NCI-H82 treated with DMSO at 0.1 percent for 48 hours (cell line): ENCODE data around the gene PDE6B.
A peak's percentile ranks its signal among the peaks of the same experiment; 100 is the strongest.

Experiments used
- DNase-seq: peaks from one replicate; lab custom pipeline; 2025; ENCODE audit not compliant: unreplicated experiment; lab: John Stamatoyannopoulos, UW

The PDE6B gene

GRCh38 chr4:655464-656151, 30.2 kb downstream of the PDE6B start:
- no peak for DNase-seq

- DNase-seq, result no peak
Measured at GRCh38 chr4:656436-657337, 31.3 kb downstream of the PDE6B start.

GRCh38 chr4:657338-657833, 32.0 kb downstream of the PDE6B start:
- DNase-seq, result no peak

- no peak for DNase-seq
Measured at GRCh38 chr4:657834-658667, 32.7 kb downstream of the PDE6B start.

- DNase-seq, result no peak
Measured at GRCh38 chr4:658681-659667, 33.6 kb downstream of the PDE6B start.

DNA sequence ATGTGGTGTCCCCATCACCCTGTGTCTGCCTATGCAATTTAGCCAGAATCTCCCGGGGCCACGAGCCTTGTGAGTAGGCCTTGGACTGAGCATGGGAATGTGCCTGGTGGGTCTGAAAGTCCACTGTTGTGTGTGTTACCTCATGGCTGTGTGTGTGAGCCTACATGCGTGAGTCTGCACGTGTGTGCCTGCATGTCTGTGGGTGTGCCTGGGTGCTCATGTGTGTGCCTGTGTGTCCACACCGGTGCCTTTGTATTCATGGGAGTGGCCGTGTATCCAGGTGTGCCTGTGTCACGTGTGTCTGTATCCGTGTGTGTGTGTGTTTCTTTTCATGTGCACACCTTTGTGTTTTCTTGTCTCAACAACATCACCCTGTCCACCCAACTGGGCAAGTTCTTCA, 34.5 kb downstream of the PDE6B start:
- no peak for DNase-seq

DNA sequence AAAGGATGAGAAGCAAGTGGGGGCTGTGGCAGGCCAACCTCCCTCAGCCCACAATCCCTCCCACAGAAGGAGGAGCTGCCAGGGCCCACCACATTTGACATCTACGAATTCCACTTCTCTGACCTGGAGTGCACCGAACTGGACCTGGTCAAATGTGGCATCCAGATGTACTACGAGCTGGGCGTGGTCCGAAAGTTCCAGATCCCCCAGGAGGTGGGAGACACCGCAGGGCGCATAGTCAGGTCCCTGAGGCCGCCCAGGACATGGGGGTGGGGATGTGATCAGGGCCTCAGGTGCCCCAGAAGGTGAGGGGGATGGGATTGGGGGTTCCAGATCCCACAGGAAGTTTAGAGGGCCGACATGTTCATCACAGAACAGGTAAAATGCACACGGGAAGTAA, 35.0 kb downstream of the PDE6B start:
- no peak for DNase-seq

- DNase-seq, result no peak
Measured at GRCh38 chr4:661231-661630, 35.9 kb downstream of the PDE6B start.

- no peak for DNase-seq
Measured at GRCh38 chr4:661881-662761, 36.7 kb downstream of the PDE6B start.

GRCh38 chr4:663046-663437, 37.7 kb downstream of the PDE6B start:
- DNase-seq, result no peak

- peak; percentile 20 for DNase-seq
Measured at GRCh38 chr4:663438-664428, 38.4 kb downstream of the PDE6B start.

DNA sequence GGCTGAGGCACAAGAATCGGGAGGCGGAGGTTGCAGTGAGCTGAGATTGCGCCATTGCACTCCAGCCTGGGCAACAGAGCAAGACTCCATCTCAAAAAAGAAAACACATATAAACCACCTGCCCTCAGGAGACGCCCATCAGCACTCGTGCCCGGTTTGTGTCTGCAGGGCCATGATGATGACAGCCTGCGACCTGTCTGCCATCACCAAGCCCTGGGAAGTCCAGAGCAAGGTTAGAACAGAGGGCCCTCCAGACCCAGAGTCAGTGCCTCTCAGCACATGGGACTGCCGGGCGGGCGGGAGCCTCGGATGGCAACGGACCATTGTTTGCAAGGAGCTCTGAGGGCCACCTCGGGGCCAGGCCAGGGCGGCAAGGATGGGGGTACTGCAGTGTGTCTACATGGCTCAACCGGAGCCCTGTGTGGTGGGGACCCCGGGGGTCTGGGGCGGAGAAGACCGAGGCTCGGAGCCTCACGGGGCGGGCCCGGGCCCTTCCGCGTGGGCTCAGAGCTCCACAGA, 39.4 kb downstream of the PDE6B start:
- no peak for DNase-seq

GRCh38 chr4:665381-665750, 40.0 kb downstream of the PDE6B start:
- DNase-seq, result no peak

DNA sequence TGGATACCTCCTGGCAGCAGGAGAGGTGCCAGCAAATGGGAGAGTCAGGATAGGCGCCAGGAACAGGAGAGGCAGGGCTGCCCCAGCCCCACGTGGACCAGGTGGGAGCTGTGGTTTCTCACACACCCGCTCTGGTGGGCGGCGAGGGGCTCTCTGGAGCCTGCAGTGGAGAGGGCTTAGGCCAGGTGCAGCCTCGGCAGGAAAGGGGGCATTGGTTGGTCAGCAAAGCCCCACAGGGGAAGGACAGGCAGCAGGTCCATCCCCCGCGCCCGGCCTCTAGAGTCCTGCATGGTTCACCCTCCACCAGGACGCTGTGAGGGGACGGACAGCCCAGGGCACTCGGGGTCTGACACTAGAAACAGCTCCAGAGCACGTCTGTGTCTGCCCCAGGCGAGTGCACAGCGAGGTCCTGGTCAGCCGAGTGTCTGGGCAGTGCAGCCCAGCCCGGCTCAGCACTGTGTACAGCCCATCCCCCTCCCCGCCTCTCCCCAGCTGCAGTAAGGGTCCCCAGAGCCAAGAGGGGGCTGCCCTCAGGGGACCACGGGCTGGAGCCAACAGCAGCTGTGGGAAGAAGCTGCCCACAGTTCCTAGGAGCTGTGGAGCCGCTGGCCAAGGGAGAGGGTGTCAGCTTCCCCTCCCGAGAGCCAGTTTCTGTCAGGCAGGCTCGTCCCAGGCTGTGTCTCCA, 40.5 kb downstream of the PDE6B start:
- no peak for DNase-seq

DNA sequence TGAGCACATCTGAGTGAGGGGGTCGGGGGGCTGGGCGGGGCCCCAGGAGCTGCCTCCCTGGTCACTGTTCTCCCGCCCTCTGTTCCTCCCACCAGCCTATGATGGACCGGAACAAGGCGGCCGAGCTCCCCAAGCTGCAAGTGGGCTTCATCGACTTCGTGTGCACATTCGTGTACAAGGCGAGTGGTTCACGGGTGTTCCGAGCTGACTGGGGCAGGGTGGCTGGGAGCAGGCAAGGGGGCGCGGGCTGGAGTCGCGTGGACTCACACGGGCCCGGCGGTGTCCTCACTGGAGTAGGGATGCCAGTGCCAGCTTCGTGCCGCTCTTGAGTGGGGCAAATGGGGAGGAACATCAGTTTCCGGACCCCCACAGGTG, 41.0 kb downstream of the PDE6B start:
- DNase-seq, result no peak

DNA sequence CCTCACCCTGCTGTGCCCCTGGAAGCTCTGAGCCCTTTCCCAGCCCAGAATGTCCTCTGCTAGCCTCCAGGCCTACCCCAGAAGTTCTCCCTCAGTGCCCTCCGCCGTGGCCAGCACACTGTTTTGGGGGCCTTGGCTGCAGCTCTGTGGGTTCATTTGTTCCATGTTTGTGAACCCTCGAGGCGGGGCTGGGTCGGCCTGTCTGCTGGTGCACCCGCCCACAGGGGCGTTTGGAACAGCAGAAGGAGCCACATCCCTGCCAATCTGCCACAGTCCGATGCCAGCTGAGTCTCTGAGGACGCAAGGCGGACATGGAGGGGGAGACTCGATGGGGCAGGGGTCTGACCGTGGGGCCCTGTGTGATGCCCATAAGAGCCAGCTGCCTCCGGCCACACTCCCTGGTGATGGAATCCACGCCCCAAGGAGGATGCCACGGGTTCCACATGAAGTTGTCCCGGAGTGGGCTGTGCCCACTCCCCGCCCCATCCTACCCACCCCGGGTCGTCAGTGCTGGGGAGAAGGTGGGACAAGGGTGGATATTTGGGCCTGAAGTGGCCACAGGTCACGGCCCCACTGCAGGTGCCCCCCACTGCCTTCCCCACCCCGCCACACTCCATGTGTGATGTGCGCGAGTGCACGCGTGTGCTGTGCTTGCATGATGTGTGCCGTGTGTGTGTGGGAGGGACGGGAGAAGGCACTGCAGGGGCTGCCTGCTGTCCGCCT, 41.6 kb downstream of the PDE6B start:
- no peak for DNase-seq

DNA sequence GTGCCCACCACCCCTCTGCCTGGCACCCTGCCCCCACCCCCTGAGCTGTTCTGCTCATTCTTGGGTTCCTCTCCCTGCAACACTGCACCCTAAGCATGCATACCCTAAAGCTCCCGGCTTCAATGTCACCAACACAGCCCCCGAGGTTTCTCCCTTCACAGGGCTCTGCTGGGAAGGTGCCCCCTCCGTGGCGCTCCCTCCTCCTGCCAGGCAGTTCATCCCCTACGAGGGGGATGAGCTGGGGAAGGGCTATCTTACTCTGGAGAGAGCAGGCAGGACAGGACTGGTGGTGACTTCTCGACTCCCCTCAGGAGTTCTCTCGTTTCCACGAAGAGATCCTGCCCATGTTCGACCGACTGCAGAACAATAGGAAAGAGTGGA, 42.2 kb downstream of the PDE6B start:
- DNase-seq, result no peak
